GM19239 (cell line): Measurements from ENCODE around the gene FNDC3A.
"Not testable (repeated sequence)": the region's sequence is repeated elsewhere in the genome, so short reads cannot be mapped to it uniquely, and the experiment has no call there.

Source experiments
- DNase-seq: peaks from one replicate; pipeline ENCODE4 v3.0.0; 2011; ENCODE audit warnings: low spot score; ENCODE audit not compliant: insufficient read length
- FAIRE-seq: peaks from 2 replicates; lab custom pipeline; 2011; peaks lifted over from hg19 to GRCh38; lab: Jason Lieb, UNC

The FNDC3A gene

DNA sequence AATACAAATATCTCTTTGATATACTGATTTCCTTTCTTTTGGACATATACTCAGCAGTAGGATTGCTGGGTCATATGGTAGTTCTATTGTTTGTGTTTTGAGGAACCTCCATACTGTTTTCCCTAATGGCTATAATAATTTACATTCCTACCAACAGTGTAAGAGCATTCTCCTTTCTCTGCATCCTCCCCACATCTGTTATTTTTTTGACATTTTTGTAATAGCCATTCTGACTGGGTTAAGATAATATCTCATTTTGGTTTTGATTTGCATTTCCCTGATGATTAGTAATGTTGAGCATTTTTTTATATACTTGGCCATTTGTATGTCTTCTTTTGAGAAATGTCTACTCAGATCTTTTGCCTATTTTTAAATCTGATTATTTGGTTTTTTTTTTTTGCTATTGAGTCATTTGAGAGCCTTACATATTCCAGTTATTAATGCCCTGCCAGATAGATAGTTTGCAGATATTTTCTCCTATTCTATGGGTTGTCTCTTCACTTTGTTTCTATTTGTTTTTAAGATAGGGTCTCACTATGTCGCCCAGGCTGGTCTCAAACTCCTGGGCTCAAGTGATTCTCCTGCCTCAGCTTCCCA is 95.7 kb downstream of the FNDC3A start:
- DNase-seq (no peak), FAIRE-seq (no peak)

DNA sequence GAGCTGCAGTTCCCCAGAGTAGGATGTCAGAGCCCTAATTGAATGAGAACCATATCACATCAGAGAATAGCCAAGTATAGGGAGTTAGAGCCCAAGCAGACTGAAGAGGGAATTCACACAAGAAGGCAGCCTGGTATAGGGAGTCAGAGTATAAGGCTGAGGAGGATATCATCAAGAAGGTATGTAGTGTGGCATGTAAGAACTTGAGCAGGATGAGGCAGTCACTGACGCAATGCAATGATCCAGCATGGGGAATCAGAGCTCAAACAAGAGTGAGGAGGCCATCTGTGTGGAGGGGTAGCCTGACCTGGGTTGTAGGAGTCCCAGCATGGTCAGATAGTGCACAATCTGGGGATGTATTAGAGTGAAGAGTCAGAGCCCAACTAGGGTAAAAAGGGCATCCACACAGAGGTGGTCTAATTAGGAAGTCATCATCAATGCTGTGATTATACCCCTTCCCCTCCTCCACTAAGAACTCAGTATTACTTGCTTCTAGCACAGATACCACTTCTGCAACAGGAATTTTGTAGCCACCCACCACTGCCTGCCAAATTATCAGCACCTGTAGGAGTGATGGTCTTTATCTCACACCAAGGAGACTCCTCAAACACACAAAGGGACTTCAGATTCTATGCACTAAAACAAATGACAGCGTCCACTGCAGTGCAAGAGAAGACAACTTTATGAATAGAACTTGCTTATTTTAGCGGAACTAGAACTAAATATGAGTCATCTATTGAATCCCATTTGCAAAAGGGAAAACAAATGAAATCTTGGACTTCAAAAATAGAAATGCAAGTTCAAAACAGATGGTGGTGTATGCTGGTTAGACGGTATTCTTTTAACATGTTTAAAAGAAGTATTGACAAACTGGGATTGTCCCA is 107.2 kb downstream of the FNDC3A start:
- DNase-seq (no peak), FAIRE-seq (peak; percentile 79)

DNA sequence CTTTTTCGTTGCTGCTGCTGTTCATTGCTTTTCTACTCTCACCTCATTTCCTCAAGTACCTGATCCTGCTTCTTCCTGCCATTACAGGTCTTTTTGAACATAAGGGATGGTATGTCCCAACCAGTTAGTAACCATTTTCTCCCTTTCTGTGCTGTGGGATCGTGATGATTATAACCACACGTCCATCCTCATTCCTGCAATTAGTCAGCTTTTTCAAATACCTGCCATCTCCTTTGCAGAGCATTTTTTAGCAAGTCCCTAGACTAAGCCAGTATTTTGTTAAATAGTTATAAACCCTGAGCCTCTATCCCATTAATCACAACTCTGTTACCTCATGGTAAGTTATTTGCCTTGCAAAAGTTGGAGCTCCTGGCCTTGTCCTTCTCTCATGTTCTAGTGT is 109.2 kb downstream of the FNDC3A start:
- no peak for DNase-seq
- no peak for FAIRE-seq

DNA sequence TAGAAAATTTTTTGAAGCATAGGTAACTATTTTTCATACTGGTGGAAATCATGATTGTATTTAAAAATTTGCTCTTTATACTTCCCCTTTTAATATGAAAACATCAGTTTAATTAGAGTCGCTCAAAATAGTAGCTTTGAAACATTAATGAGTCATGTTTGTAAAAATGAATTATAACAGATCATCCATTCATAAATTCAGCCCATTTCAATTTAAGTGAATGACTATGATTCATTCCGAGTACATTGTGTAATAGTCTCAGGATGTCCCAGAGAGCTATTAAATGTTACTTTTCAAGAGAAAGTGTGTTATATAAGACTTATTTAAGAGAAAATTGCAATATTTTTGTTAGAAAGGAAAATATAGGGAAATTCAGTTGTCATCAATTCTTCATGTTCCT is 111.0 kb downstream of the FNDC3A start:
- DNase-seq = no peak

DNA sequence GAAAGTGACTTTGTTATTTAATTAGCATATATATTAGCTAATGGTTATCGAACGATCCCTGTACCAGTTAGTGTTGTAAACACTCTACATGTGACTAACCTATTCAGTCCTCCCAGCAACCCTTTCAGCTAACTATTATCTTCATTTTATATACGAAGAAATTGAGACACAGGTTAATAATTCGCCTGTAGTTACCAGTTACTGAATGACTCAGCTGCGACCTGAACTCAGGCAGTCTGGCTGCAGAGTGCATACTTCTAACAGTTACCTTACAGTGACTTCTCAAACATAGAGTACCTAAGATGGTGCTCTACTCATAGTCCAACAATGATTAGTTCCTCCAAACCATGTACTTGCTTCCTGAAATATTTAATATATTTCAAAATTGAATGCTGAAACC is 117.7 kb downstream of the FNDC3A start:
- FAIRE-seq (no peak), DNase-seq (no peak)

More for the DNA sequence above, 111.0 kb downstream of the FNDC3A start:
- FAIRE-seq = no peak

DNA sequence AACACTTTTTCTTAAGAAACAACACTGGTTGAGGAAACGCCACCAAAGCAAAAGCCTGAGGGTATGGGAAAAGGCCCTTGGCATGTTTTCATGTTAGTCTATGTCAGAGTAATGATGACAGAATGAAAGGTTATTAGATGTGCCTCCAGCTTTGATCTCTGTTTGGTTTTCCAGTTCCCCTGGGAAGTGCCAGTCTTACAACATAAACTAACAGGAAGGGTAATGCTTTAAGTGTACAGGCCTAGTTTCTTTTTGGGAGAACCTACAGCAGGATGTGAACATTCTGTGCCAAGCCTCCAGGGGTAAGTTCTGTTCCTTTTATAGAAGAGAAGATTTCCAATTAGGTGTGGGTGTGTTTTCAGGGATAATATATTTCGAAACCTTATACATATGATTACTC is 121.7 kb downstream of the FNDC3A start:
- FAIRE-seq (peak; percentile 63), DNase-seq (no peak)

DNA sequence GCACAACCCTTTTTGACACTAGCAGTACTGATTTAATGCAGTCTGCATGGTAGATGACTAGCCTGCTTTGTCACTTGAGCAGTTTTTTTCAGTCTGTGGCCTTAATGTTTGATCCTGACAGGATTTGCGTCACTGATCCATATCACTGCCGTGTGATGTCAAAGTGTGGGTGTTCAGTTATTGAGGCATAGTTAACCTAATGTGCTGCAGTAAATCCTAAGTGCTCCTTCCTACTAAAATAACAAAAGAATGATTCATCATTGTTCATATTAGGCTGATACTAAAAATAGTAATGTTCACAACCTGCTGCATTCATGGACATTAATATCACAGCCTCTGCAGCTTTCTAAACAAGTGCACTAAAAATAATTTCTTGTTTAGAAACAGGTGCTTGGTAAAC is 122.5 kb downstream of the FNDC3A start:
- DNase-seq (no peak), FAIRE-seq (peak; percentile 49)

DNA sequence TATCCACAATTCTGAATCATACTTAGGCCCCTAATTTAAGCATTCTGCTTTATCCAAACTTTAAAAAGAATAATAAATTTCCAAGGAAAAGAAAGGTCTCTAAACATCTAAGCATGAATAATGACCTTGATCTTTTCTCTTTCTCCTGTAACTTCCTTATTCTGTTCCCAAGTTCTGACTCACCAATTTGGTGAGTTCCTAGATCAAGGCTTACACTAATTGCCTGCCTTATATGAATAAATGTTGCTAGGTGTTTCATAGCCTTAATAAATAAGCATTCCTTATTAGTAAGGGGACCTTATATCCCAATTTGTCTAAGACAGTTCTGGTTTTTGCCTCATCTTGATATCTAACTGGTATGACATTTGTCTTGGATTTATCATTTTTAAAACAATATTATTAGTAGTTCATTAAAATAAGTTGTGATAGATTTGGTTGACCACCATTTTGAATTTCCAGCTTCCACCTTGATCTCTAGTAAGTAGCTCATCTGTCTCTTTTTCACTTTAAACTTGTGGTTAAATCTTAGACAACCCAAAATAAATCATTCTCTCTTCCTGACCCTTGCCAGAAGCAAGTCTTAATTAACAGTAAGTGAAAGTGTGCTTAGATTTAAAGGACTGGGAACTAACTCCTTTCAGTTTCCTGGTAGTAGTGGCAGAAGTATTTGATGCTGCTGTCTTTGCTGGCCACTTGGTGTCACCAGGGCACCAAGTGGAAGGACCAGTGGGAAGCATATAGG is 123.2 kb downstream of the FNDC3A start:
- FAIRE-seq = peak; percentile 58
- no peak for DNase-seq

DNA sequence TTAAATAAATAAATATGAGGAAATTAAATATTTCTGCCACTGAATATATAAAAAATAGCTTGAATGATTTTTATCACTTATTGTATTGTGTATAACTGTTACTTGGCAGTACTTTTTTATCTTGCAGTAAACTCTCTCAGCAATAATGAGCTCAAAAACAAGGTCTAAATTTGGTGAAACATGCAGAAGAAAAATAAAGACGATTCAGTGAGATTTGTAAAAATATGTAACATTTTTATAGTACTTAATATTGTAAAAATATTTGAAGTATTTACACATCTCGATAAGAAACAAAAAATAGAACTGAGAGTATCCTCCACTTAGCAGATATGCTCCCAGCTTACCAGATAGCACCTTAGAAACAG is 123.8 kb downstream of the FNDC3A start:
- FAIRE-seq = no peak
- no peak for DNase-seq

DNA sequence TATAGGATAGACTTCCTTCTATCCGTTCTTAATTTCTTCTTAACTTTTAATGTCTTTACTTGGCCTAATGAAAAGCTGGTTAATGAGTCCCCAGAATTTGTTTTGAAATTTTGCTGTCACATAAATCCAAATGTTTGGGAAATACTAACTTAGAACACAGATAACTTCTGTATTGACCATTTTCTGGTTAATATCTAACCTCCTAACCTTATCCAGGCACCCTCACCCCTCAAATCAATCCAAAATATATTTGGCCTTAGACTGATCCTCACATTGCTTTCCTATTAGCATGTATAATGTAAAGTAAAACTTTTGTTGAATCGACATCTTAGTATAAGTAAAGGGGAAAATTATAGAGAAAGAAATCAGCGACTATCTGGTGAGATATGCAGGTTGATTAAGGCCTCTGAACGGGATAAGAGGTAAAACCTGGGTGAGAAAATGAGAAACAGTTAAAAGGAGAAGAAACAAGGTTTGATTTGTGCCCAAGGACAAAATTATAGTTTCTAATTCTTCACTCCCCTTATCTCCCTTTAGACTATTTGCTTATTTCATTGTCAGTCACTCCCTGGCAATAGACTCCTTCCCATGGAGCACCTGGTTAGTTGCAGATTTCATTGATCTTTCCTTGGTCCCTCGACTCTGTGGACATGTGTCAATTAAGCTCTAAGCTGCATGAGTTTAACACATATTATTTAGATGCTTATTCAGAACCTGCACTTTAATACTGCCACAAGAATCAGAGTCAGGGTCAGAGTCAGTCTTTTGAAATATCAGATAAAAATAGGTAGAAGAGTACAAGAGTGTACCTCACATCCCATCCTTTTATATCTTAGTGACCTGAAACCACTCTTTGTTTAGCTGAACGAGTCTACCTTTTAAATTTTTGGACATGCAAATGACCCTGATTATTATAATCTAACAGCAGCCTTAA is 125.2 kb downstream of the FNDC3A start:
- FAIRE-seq = no peak
- no peak for DNase-seq

DNA sequence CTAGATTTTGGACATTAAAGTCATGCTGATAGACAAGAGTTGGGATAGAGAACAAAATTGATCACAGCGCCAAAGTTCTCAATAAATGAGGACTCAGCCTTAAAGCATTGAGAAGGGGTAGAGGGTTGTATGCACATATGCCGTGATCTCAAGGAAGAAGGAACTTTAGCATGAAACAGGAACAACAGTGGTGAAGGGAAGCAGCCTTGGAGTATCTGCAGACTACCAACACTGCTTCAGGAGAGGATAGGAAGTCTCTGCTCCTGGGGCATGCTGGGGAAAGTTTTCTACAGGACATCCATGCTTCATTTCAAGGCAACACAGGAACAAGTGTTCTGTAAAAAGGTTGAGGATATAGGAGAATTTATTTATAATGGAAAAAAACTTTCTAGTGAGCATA is 132.5 kb downstream of the FNDC3A start:
- DNase-seq = no peak
- FAIRE-seq = no peak

DNA sequence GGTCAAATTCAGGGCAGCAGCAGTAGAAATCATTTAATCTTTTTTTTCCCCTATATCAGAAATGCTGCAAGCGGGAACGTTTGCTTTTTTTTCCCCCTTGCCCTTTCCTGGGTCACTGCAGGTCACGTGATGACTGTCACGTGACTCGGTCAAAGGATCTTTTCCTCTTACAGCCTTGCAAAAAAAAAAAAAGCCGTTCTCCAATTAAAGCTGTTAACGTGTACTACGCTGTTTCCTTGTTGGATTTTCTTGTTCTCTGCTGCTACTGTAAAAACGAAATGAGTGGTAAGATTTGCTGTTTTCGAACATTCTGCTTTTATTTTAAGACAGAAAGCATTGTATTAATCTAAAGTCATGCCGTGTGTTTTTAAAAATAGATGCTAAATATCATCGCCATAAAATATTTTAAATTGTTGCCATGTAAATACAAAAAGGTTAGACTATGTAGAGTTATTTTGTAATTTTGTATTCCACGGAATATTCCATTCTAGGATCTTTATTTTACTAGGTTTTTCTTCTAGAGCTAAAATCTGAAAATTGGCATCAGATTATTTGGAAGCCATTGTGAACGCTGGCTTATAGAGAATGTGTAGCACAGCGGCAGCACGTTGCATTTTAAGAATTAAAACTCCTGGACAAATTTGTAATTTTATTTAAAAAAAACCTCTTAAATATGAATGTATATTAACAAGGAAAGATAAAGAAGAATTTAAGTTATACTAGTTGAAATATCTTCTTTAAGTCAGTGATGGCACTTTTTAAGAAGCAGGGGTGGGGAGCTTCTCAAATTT is 134.6 kb downstream of the FNDC3A start:
- FAIRE-seq (peak; percentile 98), DNase-seq (peak; percentile 33)

DNA sequence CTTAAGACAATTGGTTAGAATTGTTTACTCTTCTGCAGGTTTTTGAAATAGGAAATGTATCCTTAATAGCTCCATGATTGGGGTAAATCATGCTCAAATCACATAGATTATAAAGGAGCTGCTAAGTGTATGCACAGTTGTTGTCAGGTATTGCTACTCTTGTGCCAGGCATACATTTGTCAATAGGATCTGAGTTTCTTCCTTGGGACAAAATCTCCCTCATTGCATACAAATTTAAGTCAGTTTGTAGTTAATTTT is 135.1 kb downstream of the FNDC3A start:
- FAIRE-seq (no peak), DNase-seq (no peak)

DNA sequence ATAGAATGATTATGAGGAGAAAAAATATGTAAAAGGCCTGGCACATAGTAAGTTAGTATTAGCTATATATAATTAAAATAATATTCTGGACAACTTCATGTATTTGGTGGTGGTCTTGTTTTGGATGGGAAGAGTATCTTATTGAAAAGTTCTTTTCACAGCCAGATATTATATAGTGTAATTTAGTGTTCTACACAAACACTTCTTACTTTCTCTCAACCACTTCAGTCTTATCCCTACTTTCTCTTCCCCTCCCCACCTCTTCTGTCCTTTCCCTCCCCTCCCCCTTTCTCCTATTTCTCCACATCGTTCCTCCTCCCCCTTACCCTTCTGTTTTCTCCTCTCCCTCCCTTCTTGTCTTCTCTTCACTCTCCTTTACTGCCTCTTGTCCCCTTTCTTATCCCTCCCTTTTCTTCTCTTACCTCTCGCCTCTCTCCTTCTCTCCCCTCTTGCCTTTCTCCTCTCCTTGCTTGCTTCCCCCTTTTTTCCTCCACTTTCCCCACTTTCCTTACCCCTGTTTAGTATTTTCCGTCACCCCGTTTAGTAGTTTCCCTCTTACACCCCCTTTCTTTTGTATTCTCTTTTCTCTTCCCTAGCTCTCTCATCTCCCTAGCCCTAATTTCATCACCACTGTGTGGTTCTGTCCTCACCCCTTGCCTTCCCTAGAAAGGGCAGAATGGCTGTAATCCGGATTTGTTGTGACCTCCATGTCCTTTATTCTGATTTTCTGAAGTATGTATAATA is 137.2 kb downstream of the FNDC3A start:
- FAIRE-seq (no peak), DNase-seq (no peak)

DNA sequence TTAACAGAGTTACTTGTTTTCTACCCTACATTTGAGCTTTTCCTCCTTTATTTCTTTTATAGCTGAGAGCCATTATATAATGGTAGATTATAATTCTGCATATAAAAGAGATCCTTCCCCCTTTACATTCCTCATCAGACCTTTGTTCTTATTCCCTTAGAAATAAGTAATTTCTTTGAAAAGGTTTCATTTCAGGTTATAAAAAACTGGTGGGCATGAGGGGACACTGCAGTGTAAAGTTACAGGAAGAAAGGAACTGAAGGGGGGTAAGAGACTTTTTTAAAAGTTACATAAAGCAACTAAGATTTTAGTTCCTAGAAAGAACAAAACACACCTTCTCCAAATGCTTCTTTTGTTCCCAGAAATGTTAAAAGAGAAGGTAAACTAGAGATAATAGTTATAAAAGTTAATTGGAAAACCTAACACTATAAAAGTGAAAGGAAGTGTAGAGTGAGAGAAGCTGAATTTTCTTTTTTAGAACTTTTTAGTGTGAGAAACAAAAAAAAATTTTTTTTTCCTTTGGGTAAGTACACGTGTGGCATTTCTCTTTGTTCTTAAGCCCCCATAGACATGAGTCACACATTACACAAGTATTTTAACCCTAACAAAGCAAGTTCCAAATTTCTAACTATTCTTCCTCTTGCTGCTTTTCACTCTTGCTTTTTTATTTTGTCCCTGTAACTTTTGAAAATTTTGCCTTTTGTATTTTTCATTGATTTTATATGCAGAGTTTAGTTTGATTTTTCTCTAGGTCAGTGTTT is 138.0 kb downstream of the FNDC3A start:
- DNase-seq (no peak), FAIRE-seq (no peak)

DNA sequence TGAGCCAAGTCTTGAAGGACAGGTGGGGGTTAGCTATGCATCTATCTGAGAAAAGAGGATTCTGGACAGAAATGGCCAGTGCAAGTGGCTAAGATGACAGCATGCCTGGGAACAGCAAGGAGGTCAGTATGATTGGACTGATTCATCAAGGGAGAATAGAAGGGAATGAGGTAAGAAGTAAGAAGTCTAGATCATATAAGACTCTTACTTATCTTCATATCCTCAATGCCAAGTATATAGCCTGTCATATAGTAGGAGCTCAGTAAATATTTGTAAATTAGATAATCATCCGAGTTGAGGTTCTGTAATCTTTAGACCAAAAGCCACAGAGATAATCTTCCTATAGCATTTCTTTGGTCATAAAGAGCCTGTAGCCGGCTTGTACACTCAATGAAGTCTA is 141.2 kb downstream of the FNDC3A start:
- FAIRE-seq (no peak), DNase-seq (no peak)

DNA sequence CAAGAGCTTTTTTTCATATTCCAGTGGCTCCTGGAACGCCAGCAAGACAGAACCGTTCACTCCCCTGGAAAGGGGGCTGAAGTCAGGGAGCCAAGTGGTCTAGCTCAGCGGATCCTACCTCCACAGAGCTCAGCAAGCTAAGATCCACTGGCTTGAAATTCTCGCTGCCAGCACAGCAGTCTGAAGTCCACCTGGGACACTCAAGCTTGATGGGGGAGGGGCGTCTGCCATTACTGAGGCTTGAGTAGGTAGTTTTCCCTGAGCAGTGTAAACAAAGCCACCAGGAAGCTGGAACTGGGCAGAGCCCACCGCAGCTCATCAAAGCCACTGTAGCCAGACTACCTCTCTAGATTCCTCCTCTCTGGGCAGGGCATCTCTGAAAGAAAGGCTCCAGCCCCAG is 142.7 kb downstream of the FNDC3A start:
- DNase-seq, FAIRE-seq: not testable (repeated sequence)

DNA sequence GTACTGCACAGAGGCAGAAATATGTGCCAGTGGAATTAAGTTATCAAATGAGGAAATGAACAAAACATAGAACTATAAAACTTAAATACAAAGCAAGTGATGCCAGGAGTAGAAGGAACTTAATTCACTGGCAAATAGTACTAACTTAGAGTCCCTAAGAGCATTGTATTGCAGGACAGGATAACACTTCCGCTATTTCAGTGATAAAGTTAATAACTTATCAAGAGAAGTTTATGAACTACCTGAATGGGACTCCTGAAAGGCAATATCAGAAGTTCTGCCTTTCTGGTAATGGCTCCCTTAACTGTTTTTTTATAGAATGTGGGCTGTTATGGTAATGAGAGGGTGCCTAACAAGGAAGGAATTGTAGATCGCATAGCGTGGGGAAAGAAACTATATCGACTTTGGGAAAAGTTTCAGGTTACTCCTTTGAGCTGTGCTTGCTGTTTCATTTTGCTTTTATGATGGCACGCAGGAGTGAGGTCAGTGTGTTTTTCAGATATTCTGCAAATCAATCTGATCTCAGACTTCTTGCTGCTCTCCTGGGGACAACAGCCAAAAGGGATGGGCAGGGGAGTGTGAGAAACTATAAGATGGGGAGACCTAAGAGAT is 149.1 kb downstream of the FNDC3A start:
- DNase-seq (no peak), FAIRE-seq (no peak)
